G401.6 (cell line): Measurements from ENCODE around the gene CEACAM16.

Experiments
- FAIRE-seq: peaks from 2 replicates; lab custom pipeline; 2012; peaks lifted over from hg19 to GRCh38; lab: Jason Lieb, UNC

The CEACAM16 gene

DNA sequence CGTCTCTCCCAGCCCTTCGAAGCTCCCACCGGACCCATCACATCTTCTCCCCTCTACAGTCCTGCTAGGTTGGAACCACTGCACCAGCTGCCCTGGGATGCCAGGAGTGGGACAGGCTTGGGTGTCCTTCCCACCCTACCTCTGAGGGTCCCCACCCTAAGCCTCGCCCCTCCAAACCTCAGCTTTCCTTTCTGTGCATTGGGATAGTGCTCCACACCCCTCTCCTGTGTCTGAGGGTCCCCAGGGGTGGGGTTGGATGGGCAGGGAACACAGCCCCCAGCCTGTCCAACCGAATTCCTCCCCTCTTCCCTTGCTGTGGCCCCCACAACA, 47.6 kb downstream of the CEACAM16 start:
- no peak for FAIRE-seq

GRCh38 chr19:44746946-44747738, 48.2 kb downstream of the CEACAM16 start:
- peak; percentile 98 for FAIRE-seq

- no peak for FAIRE-seq
Measured at GRCh38 chr19:44747739-44748425, 48.9 kb downstream of the CEACAM16 start.

DNA sequence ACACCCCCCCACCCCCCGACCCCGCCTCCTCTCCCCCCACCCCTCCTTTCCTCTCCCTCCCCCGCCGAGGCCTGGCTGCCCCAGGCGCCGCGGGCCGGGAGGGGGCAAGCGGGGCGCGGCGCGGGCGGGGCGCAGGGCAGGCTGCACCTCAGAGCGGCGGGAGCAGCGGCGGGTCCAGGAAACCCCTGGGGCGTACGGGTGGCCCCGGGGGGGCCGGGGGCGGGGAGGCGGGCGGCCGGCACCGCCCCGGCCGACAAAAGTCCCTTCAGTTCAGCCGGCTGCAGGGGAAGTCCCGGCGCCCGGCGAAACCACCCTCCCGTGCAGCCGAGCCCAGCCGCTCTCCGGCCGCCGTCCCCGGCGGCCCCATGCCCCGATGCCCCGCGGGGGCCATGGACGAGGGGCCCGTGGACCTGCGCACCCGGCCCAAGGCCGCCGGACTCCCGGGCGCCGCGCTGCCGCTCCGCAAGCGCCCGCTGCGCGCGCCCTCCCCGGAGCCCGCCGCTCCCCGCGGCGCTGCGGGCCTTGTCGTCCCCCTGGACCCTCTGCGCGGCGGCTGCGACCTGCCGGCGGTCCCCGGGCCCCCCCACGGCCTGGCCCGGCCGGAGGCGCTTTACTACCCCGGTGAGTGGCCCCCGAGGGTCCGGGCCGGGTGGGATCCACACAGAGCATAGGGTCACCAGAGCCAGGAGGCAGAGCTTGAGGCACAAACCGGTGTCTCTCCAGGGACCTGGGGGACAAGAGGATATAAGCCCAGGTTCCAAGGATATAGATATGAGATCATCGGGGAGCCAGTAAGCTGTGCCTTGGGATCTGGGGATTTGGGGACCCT, 49.7 kb downstream of the CEACAM16 start, which contains the start of gene BCL3:
Gene BCL3 (plus strand): TSS at position 283 of the 829 bp plus-strand sequence. CDS start 83 bp downstream, at position 366.
- no peak for FAIRE-seq

- no peak for FAIRE-seq
Measured at GRCh38 chr19:44749292-44749691, 50.3 kb downstream of the CEACAM16 start.

GRCh38 chr19:44749994-44750393, 51.0 kb downstream of the CEACAM16 start:
- no peak for FAIRE-seq

DNA sequence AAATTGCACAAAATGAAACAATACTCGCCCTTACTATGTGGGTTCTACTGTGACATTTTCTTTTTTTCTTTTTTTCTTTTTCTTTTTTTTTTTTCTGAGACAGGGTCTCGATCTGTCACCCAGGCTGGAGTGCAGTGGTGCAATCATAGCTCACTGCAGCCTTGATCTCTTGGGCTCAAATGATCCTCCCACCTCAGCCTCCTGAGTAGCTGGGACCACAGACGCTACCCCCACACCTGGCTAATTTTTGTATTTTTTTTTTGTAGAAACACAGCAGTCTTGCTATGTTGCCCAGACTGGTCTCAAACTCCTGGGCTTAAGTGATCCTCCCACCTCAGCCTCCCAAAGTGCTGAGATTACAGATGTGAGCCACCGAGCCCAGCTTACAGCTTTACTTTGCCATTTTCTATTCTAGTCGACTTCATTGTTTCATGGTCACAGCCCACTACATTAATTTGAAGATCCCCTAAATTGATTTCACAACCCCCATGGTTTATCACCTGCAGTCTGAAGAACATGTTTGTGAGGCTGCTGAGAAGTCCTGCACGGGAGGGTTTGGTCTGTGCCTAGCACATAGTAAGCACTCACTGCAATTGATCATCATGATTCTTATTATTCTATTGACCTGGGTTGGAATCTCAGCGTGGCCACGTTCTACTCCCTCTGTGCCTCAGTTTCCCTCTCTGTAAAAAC, 53.3 kb downstream of the CEACAM16 start:
- no peak for FAIRE-seq

DNA sequence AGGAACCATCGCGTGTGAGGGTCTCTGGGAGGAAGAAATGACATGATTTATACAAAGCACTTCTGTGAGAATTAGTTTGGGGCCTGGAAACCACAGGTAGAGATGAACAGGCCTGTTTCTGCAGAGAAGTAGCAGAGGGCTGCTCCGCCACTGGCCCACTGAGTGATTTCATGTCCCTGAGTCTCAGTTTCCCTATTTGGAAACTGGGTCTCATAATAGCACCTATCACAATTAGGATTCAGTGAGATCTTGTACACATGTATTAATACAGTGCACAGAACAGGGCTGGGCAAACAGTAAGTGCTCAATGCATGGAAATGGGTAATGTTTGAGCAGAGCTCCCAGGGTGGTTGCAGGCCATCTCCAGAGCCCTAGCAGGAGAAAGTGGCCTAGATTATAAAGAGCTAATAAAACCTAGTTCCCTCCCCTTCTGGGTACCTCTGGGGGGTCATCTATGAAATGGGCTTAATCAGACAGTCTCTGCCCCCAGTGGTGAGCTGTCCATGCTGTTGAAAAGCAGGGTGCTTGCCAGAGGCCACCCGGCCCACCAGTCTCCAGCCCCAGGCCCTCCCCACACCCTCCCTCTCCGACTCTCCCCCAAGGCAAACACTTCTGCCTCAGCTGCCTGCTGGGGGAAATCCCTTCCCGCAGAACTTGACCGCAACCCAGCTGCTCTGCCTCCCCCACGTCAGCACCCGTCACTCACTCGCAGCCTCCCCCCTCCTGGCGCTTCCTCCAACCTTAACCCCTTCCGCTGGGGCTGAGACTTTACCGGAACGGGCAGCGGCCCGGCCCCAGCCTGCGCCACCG, 54.1 kb downstream of the CEACAM16 start:
- peak; percentile 11 for FAIRE-seq

- FAIRE-seq = no peak
Measured at GRCh38 chr19:44753626-44753931, 54.6 kb downstream of the CEACAM16 start.

DNA sequence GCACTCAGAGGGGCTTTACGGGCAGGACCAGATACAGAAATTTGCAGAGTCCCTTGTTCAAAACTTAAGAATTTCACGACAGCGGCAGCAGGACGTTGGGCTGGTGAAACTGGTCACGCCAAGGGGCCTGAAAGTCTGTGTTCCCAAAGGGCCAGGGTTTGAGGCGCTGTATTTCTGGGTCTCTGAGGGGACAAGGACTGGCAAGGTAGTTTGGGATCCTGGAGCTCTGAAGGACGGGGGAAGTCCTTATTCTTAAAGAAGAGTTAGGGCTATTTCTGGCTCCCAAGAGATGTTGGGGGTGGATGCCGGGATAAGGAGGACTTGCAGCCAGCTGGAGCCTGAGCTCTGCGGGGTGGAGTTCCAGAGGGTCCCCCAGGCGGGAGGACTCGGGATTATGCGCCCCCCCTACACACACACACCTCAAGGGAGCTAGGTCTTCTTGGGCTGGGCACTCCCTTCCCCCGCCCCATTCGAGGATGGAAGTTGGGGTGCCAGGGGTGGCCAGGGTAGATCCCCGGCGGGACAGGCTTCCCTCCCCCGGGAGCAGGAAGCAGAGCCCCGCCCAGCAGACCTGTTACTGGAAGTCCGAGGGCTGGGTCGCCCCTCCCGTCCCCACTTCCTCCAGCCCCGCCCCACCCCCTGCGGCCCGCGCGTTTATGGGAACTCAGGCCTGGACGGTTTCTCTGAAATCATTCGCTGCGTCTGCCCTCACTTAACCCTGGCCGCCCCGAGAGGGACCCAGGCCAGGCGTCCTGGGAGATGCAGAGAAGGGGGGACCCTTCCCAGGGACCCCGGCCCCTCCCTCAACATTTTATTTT, 55.2 kb downstream of the CEACAM16 start:
- FAIRE-seq = no peak

- no peak for FAIRE-seq
Measured at GRCh38 chr19:44754750-44755080, 55.8 kb downstream of the CEACAM16 start.

DNA sequence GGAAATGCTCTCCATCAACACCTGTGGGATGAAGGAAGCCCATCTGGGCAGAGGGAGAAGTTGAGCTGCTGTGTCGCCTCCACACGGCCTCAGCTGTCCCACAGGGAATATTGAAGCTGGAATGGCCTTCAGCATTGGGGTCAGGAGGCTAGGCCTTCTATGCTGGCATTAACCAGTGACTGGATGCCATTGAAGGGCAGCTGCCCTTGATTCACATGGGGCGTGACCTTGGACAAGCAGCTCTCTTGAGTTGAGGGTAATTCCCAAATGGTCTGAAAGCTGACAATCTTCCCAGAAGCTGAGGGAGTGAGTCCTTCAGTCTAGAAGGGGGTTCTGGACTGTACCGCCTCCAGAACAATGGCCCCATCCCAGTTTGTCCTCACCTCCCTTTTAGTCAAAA, 56.3 kb downstream of the CEACAM16 start:
- FAIRE-seq = no peak

DNA sequence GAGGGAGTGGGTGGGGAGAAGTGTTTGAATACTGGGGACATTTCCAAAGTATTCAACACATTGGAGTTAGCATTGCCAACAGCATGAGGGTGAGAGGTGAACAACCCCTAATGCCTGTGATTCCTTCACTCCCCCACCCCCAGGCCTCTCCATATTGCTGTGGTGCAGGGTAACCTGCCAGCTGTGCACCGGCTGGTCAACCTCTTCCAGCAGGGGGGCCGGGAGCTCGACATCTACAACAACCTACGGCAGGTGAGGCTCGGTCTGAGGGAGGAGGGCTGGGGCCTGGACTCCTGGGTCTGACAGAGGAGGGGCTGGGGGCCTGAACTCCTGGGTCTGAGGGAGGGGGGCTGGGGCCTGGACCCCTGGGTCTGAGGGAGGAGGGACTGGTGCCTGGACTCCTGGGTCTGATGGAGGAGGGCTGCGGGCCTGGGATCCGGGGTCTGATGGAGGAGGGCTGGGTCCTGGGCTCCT, 57.2 kb downstream of the CEACAM16 start:
- FAIRE-seq = no peak

GRCh38 chr19:44757057-44757734, 58.2 kb downstream of the CEACAM16 start:
- FAIRE-seq = no peak

DNA sequence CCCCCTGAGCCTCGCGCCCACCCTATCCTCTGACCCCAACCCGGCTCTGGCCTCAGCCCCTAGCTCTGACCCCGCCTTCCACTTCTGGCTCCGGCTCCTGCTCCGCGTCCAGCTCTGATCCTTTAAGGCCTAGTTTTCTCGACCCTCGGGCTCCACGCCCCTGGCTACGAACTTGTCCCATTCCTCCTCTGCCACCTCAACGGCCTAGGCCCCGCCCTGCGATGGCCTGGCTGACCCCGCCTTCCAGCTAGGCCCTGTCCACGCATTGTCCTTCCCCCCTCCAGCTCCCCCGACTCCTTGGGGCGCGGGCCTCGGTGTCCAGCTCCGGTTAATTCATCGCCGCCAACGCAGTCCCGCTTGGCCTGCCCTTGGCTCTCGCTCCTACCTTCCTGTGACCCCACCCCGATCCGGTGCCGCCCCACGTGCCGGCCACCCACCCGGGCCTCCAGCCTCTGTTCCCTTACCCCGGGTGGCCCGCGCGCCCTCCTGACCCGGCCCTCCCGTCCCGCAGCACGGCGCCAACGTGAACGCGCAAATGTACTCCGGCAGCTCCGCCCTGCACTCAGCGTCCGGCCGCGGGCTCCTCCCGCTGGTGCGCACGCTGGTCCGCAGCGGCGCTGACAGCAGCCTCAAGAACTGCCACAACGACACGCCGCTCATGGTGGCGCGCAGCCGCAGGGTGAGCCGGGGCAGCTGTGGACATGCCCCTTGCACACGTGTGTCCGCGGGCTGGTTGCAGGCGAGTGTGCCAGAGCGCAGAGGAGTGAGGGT, 59.0 kb downstream of the CEACAM16 start:
- FAIRE-seq = no peak

GRCh38 chr19:44758596-44758995, 59.6 kb downstream of the CEACAM16 start:
- FAIRE-seq = no peak

- FAIRE-seq = no peak
Measured at GRCh38 chr19:44759083-44759804, 60.3 kb downstream of the CEACAM16 start.
